ENCODE data around the gene FAM131B.

DNA sequence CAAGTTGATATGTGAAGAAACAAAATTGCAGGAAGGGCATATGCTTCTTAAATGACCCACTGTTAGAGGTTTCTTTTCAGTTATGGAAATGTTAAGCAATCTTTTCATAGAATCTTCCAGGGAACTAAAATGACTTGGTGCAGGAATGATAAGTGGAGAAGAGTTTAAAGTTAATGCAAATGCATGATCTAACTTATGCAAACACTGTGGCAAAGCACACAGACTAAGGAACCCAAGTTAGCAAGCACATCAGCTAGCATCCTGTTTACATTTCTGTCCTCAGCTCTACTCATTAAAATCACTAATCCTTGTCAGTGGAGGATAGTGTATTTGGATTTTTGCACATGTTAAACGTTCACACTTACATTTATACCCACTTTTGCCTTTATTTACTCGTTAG lies 37.3 kb downstream of the FAM131B start:
- TF ChIP-seq POLR2A (IDR thresholded peaks at IDR 0.05), result no peak
- no peak for TF ChIP-seq CTCF (IDR thresholded peaks at IDR 0.05)

Data from heart left ventricle (tissue), 13 donors.